Stromal cell of bone marrow (primary cell): ENCODE data around the gene SFXN1.
"Not testable (repeated sequence)": the region's sequence is repeated elsewhere in the genome, so short reads cannot be mapped to it uniquely, and the experiment has no call there.

Source experiments
- DNase-seq: peaks from one replicate; pipeline ENCODE4 v3.0.0-alpha.2; 2012; ENCODE audit warnings: low read depth

SFXN1 gene

GRCh38 chr5:175494264-175495183 lies 16.2 kb downstream of the SFXN1 start:
- DNase-seq = no peak

GRCh38 chr5:175501759-175502158 lies 23.4 kb downstream of the SFXN1 start:
- no peak for DNase-seq

- DNase-seq = not testable (repeated sequence)
Observed at GRCh38 chr5:175507671-175508070, 29.3 kb downstream of the SFXN1 start.

- no peak for DNase-seq
Observed at GRCh38 chr5:175508896-175509295, 30.5 kb downstream of the SFXN1 start.

GRCh38 chr5:175513297-175513696 lies 34.9 kb downstream of the SFXN1 start:
- DNase-seq = no peak

GRCh38 chr5:175513726-175514125 lies 35.4 kb downstream of the SFXN1 start:
- no peak for DNase-seq

GRCh38 chr5:175516933-175517823 lies 38.8 kb downstream of the SFXN1 start:
- no peak for DNase-seq

GRCh38 chr5:175517824-175518450 lies 39.6 kb downstream of the SFXN1 start:
- peak; percentile 14 for DNase-seq

- DNase-seq = no peak
Observed at GRCh38 chr5:175519006-175519405, 40.6 kb downstream of the SFXN1 start.

GRCh38 chr5:175520321-175520720 lies 42.0 kb downstream of the SFXN1 start:
- no peak for DNase-seq

- DNase-seq = no peak
Observed at GRCh38 chr5:175520873-175521272, 42.5 kb downstream of the SFXN1 start.

- DNase-seq = no peak
Observed at GRCh38 chr5:175521313-175521833, 43.0 kb downstream of the SFXN1 start.

GRCh38 chr5:175523292-175523691 lies 44.9 kb downstream of the SFXN1 start:
- DNase-seq = no peak

- no peak for DNase-seq
Observed at GRCh38 chr5:175524211-175524610, 45.9 kb downstream of the SFXN1 start.

GRCh38 chr5:175526691-175527090 lies 48.3 kb downstream of the SFXN1 start:
- no peak for DNase-seq

- DNase-seq = no peak
Observed at GRCh38 chr5:175531361-175531760, 53.0 kb downstream of the SFXN1 start.

GRCh38 chr5:175534070-175534932 lies 55.9 kb downstream of the SFXN1 start:
- peak; percentile 58 for DNase-seq

GRCh38 chr5:175535331-175535730 lies 57.0 kb downstream of the SFXN1 start:
- not testable (repeated sequence) for DNase-seq

- no peak for DNase-seq
Observed at GRCh38 chr5:175535796-175536195, 57.4 kb downstream of the SFXN1 start.

GRCh38 chr5:175538576-175538975 lies 60.2 kb downstream of the SFXN1 start:
- DNase-seq = no peak

GRCh38 chr5:175539936-175540335 lies 61.6 kb downstream of the SFXN1 start:
- DNase-seq = no peak
